ENCODE data around the gene CCDC92B. TPM values are rescaled to one million over a fixed set of nuclear protein-coding genes. Genes with fewer than 3 reads are reported as not detected.
"Not testable (repeated sequence)": the region's sequence is repeated elsewhere in the genome, so short reads cannot be mapped to it uniquely, and the experiment has no call there.

The CCDC92B gene
- total RNA-seq, 1 donor from 2014 or later = 0.35 TPM

DNA sequence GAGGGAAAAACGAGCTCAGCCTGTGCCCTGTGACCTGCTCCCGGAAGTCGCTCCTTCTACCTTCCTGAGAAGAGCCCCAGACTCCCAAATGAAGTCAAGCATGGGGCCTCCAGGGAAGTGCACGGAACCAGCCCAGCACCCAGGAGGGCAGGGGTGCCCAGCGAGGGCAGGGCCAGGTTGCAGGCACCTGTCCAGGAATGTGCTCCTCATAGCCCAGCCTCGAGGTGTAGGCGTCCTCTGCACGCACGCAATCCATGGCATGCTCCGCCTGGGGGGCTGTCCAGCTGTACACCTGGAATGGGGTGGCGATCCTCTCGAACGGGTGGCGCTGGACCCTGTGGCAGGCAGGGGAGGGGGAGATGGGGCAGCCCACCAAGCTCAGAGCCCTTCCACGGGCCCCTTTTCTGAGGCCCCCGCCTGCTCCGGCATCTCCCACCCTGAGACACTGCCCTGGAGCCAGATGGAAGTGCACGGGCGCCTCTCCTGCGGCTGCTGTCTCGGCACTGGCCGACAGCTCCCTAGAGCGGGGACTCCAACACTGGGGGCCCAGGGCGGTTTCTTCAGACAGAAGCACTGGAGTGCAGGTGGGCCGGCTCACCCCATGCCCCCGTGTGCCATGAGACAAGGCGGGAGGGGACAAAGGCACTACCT lies 48.8 kb downstream of the CCDC92B start:
- H3K4me3 Mint-ChIP-seq = no peak overlapping the region

DNA sequence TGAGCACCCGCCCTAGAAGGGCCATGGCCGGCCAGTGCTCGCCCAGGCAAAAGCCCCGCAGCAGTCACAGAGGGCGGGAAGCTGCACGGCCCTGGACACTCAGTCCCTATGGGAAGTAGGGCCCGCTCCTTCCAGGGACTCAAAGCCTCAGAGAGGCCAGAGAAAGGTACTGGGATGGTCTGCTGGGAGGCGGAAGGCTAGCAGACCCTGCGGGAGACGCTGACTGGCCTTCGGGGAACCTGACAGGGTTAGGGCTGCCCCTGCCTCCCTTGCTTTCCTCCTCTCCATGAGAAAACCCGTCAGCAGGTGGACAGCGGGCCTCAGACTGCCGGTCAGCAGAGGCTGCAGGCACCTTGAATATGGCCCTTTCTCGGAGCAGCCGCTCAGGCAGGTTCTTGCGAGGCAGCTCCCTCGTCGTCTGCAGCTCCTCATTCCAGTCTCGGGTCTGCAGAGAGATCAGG lies 49.4 kb downstream of the CCDC92B start:
- DNase-seq (ENCODE audit: low read depth, low spot score) = no peak
- Mint-ChIP-seq H3K9me3 (no peaks in the 10 kb centered on the region), H3K36me3 (ENCODE audit: low read depth) (no peaks in the 10 kb centered on the region), H3K27me3 (ENCODE audit: low read depth) (no peaks in the 10 kb centered on the region), H3K4me1 (no peaks in the 10 kb centered on the region), H3K4me3 (no peak overlapping the region), H3K27ac (ENCODE audit: unreplicated experiment) (no peak overlapping the region)
- no peak for TF ChIP-seq CTCF (conservative IDR thresholded peaks at IDR 0.05)

More for the DNA sequence above, 48.8 kb downstream of the CCDC92B start:
- H3K9me3 Mint-ChIP-seq = no peaks in the 10 kb centered on the region
- H3K27me3 Mint-ChIP-seq (ENCODE audit: low read depth) = no peaks in the 10 kb centered on the region
- no peak for DNase-seq (ENCODE audit: low read depth, low spot score)
- H3K27ac Mint-ChIP-seq (ENCODE audit: unreplicated experiment) = no peak overlapping the region
- no peak for TF ChIP-seq CTCF (conservative IDR thresholded peaks at IDR 0.05)
- peaks cover 4% of the 10 kb centered on the region for H3K4me1 Mint-ChIP-seq
- H3K36me3 Mint-ChIP-seq (ENCODE audit: low read depth) = no peaks in the 10 kb centered on the region

- not testable (repeated sequence) for H3K27me3 Mint-ChIP-seq (ENCODE audit: low read depth); H3K4me3 Mint-ChIP-seq; H3K27ac Mint-ChIP-seq (ENCODE audit: unreplicated experiment); H3K36me3 Mint-ChIP-seq (ENCODE audit: low read depth); H3K9me3 Mint-ChIP-seq; DNase-seq (ENCODE audit: low read depth, low spot score); H3K4me1 Mint-ChIP-seq
Measured at GRCh38 chr17:2699216-2699805, 50.1 kb downstream of the CCDC92B start.

DNA sequence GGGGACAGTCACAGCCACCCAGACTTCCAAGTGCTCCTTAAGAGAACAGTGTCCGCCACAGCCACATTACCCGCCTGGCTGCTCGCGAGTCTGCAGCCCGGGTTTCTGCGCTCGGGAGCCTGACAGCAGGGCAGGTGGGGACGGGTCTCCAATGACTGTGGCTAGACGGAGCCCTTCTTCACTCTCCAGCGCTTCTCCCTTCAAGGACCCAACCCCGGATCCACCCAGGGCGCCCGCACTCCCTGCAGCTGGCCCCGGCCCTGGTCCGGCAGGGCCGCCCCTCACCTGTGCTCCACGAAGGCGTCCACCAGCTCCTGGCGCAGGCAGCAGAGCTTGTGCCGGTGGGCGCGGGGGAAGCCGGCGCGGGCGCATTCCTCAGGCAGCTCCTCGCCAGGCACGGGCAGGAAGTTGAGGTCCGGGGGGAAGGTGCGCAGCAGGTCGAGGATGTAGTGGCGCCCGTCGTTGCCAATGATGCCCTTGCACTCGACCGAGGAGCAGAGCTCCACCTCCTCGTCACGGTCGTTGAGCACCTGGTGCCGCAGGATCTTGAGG lies 51.8 kb downstream of the CCDC92B start:
- Mint-ChIP-seq H3K4me1 (no peaks in the 10 kb centered on the region), H3K36me3 (ENCODE audit: low read depth) (no peaks in the 10 kb centered on the region), H3K27me3 (ENCODE audit: low read depth) (no peaks in the 10 kb centered on the region), H3K9me3 (no peaks in the 10 kb centered on the region), H3K27ac (ENCODE audit: unreplicated experiment) (no peak overlapping the region), H3K4me3 (no peak overlapping the region)
- TF ChIP-seq CTCF (conservative IDR thresholded peaks at IDR 0.05) = no peak
- DNase-seq (ENCODE audit: low read depth, low spot score) = no peak

DNA sequence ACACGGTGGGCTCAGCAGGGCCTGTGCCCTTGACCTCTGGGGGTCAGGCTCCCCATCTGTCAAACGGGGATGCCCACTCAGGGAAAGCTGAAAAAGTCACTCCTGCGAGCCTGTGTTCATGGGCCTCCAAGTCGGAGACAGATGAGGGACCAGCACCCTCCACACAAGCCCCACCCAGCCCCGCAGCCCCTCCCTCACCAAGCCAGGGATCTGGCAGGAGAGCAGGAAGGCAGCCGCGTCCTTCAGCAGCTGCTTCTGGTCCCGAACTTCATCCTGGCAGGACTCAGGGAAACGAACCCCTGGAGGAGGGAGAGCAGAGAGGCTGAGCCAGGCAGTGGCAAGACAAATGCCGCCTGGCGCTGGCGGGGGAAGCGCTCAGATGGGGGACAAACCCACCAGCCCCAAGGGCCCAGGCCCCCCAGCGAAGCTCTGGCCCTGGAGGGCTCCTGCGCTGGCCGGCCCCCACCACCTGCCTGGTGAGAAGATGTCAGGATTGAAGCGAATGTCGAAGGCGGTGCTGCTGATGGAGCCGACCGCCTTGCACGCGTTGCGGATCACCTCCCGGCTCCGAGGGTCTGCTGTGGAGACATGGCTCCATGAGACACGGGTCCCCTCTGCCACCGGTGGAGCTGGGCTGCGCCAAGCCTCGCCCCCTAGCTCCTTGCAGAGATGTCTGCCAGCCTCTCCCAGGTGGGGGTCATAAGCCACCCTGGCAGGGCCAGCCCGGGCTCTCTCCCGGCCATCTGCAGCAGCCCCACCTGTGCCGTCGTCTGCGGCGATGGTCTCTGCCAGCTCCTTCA lies 53.3 kb downstream of the CCDC92B start:
- TF ChIP-seq CTCF (conservative IDR thresholded peaks at IDR 0.05) = no peak
- H3K9me3 Mint-ChIP-seq = no peaks in the 10 kb centered on the region
- no peaks in the 10 kb centered on the region for H3K36me3 Mint-ChIP-seq (ENCODE audit: low read depth)
- no peak for DNase-seq (ENCODE audit: low read depth, low spot score)
- H3K27me3 Mint-ChIP-seq (ENCODE audit: low read depth) = no peaks in the 10 kb centered on the region
- H3K27ac Mint-ChIP-seq (ENCODE audit: unreplicated experiment) = no peak overlapping the region
- H3K4me3 Mint-ChIP-seq = no peak overlapping the region
- H3K4me1 Mint-ChIP-seq = no peaks in the 10 kb centered on the region

All from neural crest cell (in vitro differentiated cells).